HT-29 (cell line): ENCODE data around the gene PRR14L. TPM values are rescaled to one million over a fixed set of nuclear protein-coding genes. Genes with fewer than 3 reads are reported as not detected.

Source experiments
- DNase-seq: peaks from one replicate; pipeline ENCODE4 v3.0.0-alpha.2; 2015; ENCODE audit warnings: low spot score
- small RNA-seq: library from RNA; depleted of rRNA; stranded (forward); fragments of <200 nt; gene quantifications from one replicate; pipeline ENCODE3, GENCODE V24; 2014
- total RNA-seq: library from RNA; depleted of rRNA; stranded (reverse); fragments of >200 nt; shearing (Covaris generic); gene quantifications from 2 replicates; pipeline ENCODE4 v1.2.3, GENCODE V29; 2014; rRNA removed

The PRR14L gene
- total RNA-seq, 1 experiment from 2014 or later, result 5.3 TPM

DNA sequence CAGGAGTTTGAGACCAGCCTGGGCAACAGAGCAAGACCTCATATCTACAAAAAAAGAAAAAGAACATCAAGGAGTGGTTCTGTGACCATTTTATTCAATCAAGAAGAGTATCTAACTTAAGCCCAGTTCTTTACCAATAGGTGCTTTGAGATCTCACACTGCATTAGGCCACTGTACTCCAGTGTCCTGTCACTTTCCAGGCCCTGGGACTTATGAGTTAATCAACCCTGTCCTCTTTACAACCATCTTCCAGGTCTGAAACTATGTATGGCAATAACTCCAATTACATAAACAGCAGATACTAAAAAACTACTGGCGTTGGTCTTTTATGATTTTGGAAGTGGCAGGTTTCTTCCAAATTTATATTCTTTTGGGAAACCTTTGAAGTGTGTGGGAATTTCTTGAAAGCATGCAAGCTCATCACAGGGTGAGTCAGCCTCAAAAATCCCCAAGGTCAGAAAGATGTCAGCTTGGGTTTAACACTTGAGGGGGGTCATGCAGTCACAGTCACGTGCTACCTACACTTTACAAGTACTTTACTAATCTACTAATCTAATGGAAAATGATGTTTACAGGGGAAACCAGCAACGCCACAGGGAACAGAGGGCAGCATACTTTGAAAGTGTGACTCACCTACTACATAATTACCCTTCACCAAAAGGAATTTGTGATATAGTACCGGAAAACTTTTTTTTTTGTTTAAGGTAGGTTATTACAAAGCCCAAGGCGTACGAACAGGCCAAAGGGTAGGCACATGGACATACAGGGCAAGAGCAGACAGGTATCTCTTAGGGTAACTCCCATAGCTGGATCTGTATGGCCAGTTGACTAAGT is 103.5 kb downstream of the PRR14L start:
- peak; percentile 23 for DNase-seq

- no peak for DNase-seq
Measured at GRCh38 chr22:31639436-31640039, 110.4 kb downstream of the PRR14L start.

GRCh38 chr22:31637891-31638618 is 111.9 kb downstream of the PRR14L start:
- no peak for DNase-seq

DNA sequence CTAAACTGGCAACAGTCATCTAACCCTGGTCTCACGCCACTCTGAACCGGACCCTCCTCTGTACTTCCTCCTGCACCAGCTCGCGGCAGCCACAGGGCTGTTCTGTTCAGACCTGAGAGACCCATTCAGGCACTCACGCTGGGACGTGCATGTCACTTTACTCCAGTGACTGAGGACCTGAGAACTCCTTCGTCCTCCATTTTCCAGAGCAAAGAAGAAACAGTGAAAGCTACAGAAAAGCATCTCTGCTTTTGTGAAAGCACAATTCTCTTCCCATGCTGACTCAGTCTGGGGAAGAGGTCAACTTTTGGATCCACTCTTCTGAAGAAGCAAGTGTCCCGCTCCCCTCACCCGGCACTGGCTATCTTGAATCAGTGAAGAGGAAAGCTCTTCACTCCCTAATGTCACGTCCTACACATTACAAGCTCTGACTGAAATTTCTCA is 112.5 kb downstream of the PRR14L start:
- DNase-seq, result no peak

DNA sequence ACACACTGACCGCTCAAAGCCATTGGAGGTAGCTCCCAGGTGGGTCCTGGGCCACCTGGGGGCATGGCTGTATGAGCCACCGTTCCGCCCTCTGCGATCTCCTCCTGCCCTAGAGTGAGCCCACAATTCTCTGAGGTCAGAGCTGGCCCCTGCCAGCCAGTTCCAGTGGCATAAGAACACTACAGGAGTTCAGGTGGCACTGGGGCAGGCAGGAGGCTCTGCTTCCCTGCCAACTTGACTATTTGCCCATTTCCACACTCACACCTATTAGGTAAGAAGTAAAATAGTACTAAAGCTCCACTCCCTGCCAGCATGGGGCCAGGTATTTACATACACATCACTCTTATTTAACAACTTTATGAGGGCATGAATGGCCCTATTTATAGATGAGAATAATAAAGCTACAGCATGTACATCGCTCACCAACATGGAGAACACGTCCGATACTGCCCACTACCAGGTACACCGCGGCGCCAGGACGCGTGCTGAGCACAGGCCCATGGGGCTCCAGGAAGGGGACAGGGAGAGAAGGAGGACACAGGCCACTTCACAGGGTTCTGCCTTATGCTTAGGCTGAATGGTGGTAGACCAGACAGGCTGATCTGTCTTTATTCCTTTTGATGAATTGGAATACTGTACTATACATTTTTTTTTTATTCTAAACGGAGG is 114.2 kb downstream of the PRR14L start:
- no peak for DNase-seq

- DNase-seq, result no peak
Measured at GRCh38 chr22:31631436-31631835, 118.5 kb downstream of the PRR14L start.

Small RNAs within 50 kb of the gene (small RNA-seq; reads per million reads assigned to genes)
- gene RN7SL20P, result not detected

Other genes starting within 250 kb of the PRR14L start
- 44.7 and 60.8 TPM in 2 replicates for gene PISD, start 87.9 kb downstream of the PRR14L start, total RNA-seq
- 10.0 and 10.7 TPM in 2 replicates for gene DEPDC5, start 3.9 kb upstream of the PRR14L start, total RNA-seq
- 110 and 111 TPM in 2 replicates for gene YWHAH, start 194.4 kb upstream of the PRR14L start, total RNA-seq